Keratinocyte (primary cell): ENCODE data around the gene UCKL1. TPM values are rescaled to one million over a fixed set of nuclear protein-coding genes. Genes with fewer than 3 reads are reported as not detected.

ENCODE experiments used
- DNase-seq: peaks from one replicate; pipeline ENCODE4 v3.0.0-alpha.2; 2011; ENCODE audit warnings: low read depth, missing footprints, low spot score
- FAIRE-seq: peaks from 2 replicates; lab custom pipeline; 2011; peaks lifted over from hg19 to GRCh38; lab: Jason Lieb, UNC
- H2AFZ ChIP-seq: 2 replicates; pipeline ENCODE4 v1.6.0; 2012; ENCODE audit warnings: low read length, control low read depth, inconsistent platforms; ENCODE audit not compliant: control insufficient read depth
- H3K27ac ChIP-seq: 2 replicates; pipeline ENCODE4 v1.5.1; 2011; ENCODE audit warnings: low read length; ENCODE audit not compliant: control insufficient read depth, insufficient read depth
- H3K27me3 ChIP-seq: 3 replicates; pipeline ENCODE4 v1.6.0; 2011; ENCODE audit warnings: low read length; ENCODE audit not compliant: control insufficient read depth, insufficient read depth; ENCODE audit errors: extremely low read depth
- H3K36me3 ChIP-seq, 2 experiments: 2 replicates in 1 of 2; 3 replicates in 1 of 2; pipeline ENCODE4 v1.5.1; 2011; ENCODE audit warnings: low read length in 2 of 2, mild to moderate bottlenecking in 1 of 2; ENCODE audit not compliant: control insufficient read depth in 2 of 2, insufficient read depth in 2 of 2; ENCODE audit errors: extremely low read depth in 1 of 2
- H3K4me1 ChIP-seq: 3 replicates; pipeline ENCODE4 v1.5.1; 2011; ENCODE audit warnings: low read length; ENCODE audit not compliant: control insufficient read depth, insufficient read depth; ENCODE audit errors: extremely low read depth
- H3K4me2 ChIP-seq: 3 replicates; pipeline ENCODE4 v1.6.0; 2011; ENCODE audit warnings: low read depth, low read length; ENCODE audit not compliant: control insufficient read depth, insufficient read depth; ENCODE audit errors: extremely low read depth
- H3K4me3 ChIP-seq, 3 experiments: fragments of 200-600 bp in 1 of 3; sonication (generic) in 1 of 3; 2 replicates in 2 of 3; 3 replicates in 1 of 3; pipeline ENCODE4 v1.5.1; 2011 to 2016; ENCODE audit warnings: low read length in 3 of 3, mild to moderate bottlenecking in 3 of 3, control low read depth in 2 of 3, inconsistent platforms in 1 of 3, low read depth in 1 of 3, mixed read lengths in 1 of 3, mixed run types in 1 of 3, moderate library complexity in 1 of 3; ENCODE audit not compliant: control insufficient read depth in 2 of 3, insufficient read depth in 2 of 3; ENCODE audit errors: extremely low read depth in 1 of 3
- H3K79me2 ChIP-seq: 2 replicates; pipeline ENCODE4 v1.6.0; 2012; ENCODE audit warnings: low read length; ENCODE audit not compliant: control insufficient read depth, insufficient read depth
- H3K9ac ChIP-seq: 3 replicates; pipeline ENCODE4 v1.6.0; 2011; ENCODE audit warnings: low read length; ENCODE audit not compliant: control insufficient read depth, insufficient read depth; ENCODE audit errors: extremely low read depth
- H3K9me1 ChIP-seq: 3 replicates; pipeline ENCODE4 v1.6.0; 2011; ENCODE audit warnings: low read length; ENCODE audit not compliant: control insufficient read depth, insufficient read depth; ENCODE audit errors: extremely low read depth
- H3K9me3 ChIP-seq: 2 replicates; pipeline ENCODE4 v1.5.1; 2012; ENCODE audit warnings: low read depth, low read length; ENCODE audit not compliant: control insufficient read depth
- H4K20me1 ChIP-seq: 3 replicates; pipeline ENCODE4 v1.6.0; 2011; ENCODE audit warnings: low read length; ENCODE audit not compliant: control insufficient read depth, insufficient read depth; ENCODE audit errors: extremely low read depth
- EZH2 ChIP-seq: IDR thresholded peaks from one replicate; pipeline ENCODE4 v1.6.1; 2012; ENCODE audit warnings: inconsistent platforms, mild to moderate bottlenecking, low read length, moderate library complexity
- dilution Hi-C: fragments of 300-500 bp; cut with MboI; formaldehyde crosslinking; loops from one replicate; pipeline ENCODE4 v1.7.0; 2020; ENCODE audit warnings: low sequenced_read_pairs; ENCODE audit not compliant: extremely low pct_ligation_motif_present
- polyA plus RNA-seq, 5 experiments: library from polyadenylated mRNA; depleted of rRNA in 3 of 5; stranded (reverse) in 3 of 5; stranded (forward) in 1 of 5; unstranded in 1 of 5; fragments of >200 nt; gene quantifications; 1 replicate in 1 of 5; 2 replicates in 3 of 5; 3 replicates in 1 of 5; pipeline versions ENCODE4 v1.2.1 to v1.2.3, GENCODE V29; 2011 to 2012; ENCODE audit warnings: missing spikeins in 2 of 5, low read depth in 1 of 5, low replicate concordance in 1 of 5
- TF ChIP-seq, protein P1 (sequence below), 3 experiments: IDR thresholded peaks in 1 of 3; conservative IDR thresholded peaks in 1 of 3; optimal IDR thresholded peaks in 1 of 3; 2 replicates in 2 of 3; 3 replicates in 1 of 3; pipeline versions ENCODE3 to v1.5.1; 2011; ENCODE audit warnings: low read length in 3 of 3, mild to moderate bottlenecking in 3 of 3, moderate library complexity in 2 of 3, control low read depth in 1 of 3, inconsistent platforms in 1 of 3; ENCODE audit not compliant: insufficient read depth in 2 of 3; ENCODE audit errors: extremely low read depth in 1 of 3

The UCKL1 gene
- polyA plus RNA-seq, 1 donor (not counting 4 experiments of a cell fraction or from before 2014, with no cell fraction given) = 24.1 TPM

DNA sequence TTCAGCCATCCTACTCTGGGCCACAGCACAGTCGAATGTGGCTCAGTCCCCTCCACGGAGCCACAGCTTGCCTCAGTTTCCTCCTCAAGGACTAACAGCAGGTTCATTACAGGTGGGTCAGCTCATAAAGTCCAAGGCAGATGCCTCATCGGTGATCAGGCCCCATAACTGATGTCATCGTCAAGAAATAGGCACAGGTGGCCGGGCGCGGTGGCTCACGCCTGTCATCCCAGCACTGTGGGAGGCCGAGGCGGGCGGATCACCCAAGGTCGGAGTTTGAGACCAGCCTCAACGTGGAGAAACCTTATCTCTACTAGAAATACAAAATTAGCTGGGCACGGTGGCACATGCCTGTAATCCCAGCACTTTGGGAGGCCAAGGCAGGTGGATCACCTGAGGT, 3.4 kb downstream of the UCKL1 start:
- Histone ChIP-seq H2AFZ (no peak overlapping the region), H3K27me3 (no peaks in the 10 kb centered on the region), H3K9me1 (peaks cover 8% of the 10 kb centered on the region), H4K20me1 (peaks cover 46% of the 10 kb centered on the region), H3K4me1 (peaks cover 61% of the 10 kb centered on the region), H3K4me2 (no peak overlapping the region), H3K9me3 (no peaks in the 10 kb centered on the region), H3K79me2 (peaks cover 70% of the 10 kb centered on the region), H3K4me3 (no peak overlapping the region), H3K36me3 (peaks cover 3 to 4% of the 10 kb centered on the region in 2 experiments), H3K27ac (no peak overlapping the region), H3K9ac (no peak overlapping the region)
- no peak for DNase-seq
- dilution Hi-C loops = no loop called here
- TF ChIP-seq, protein P1, sequence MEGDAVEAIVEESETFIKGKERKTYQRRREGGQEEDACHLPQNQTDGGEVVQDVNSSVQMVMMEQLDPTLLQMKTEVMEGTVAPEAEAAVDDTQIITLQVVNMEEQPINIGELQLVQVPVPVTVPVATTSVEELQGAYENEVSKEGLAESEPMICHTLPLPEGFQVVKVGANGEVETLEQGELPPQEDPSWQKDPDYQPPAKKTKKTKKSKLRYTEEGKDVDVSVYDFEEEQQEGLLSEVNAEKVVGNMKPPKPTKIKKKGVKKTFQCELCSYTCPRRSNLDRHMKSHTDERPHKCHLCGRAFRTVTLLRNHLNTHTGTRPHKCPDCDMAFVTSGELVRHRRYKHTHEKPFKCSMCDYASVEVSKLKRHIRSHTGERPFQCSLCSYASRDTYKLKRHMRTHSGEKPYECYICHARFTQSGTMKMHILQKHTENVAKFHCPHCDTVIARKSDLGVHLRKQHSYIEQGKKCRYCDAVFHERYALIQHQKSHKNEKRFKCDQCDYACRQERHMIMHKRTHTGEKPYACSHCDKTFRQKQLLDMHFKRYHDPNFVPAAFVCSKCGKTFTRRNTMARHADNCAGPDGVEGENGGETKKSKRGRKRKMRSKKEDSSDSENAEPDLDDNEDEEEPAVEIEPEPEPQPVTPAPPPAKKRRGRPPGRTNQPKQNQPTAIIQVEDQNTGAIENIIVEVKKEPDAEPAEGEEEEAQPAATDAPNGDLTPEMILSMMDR (optimal IDR thresholded peaks at IDR 0.05 in 1 of 3, IDR thresholded peaks at IDR 0.05 in 1 of 3, conservative IDR thresholded peaks at IDR 0.05 in 1 of 3; ENCODE audit: extremely low read depth in 1 of 3, insufficient read depth in 2 of 3, low read length in 3 of 3) = no peak
- TF ChIP-seq EZH2 = no peak
- no peak for FAIRE-seq

DNA sequence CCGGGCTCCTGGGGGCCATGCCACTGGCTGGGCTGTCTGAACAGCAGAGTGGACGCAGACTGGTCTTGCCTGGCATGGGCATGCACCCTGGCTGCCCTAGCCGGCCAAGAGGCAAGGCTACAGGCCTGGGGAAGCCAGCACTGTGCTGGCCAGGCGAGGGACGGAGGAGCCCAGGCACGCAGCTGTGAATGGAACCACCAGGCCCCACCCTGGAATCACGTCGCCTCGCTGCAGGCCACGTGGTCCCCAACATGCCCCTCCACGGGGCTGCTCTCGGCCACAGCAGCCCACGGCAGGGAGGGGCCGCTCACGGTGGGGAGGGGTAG, 4.0 kb downstream of the UCKL1 start:
- H3K9ac ChIP-seq = no peak overlapping the region
- H3K27me3 ChIP-seq = no peaks in the 10 kb centered on the region
- peaks cover 8% of the 10 kb centered on the region for H3K9me1 ChIP-seq
- FAIRE-seq = no peak
- DNase-seq = no peak
- H3K4me3 ChIP-seq = no peak overlapping the region
- H2AFZ ChIP-seq = no peak overlapping the region
- peaks cover 76% of the 10 kb centered on the region for H3K79me2 ChIP-seq
- no peak overlapping the region for H3K27ac ChIP-seq
- TF ChIP-seq, protein P1 (optimal IDR thresholded peaks at IDR 0.05 in 1 of 3, IDR thresholded peaks at IDR 0.05 in 1 of 3, conservative IDR thresholded peaks at IDR 0.05 in 1 of 3; ENCODE audit: extremely low read depth in 1 of 3, insufficient read depth in 2 of 3, low read length in 3 of 3) = no peak
- no peak for TF ChIP-seq EZH2
- H3K36me3 ChIP-seq = peaks cover 4 to 7% of the 10 kb centered on the region in 2 experiments
- H3K9me3 ChIP-seq = no peaks in the 10 kb centered on the region
- H3K4me2 ChIP-seq = no peak overlapping the region
- peaks cover 52% of the 10 kb centered on the region for H4K20me1 ChIP-seq
- peaks cover 59% of the 10 kb centered on the region for H3K4me1 ChIP-seq
- dilution Hi-C loops = no loop called here
